ENCODE results near the gene PDE4D. TPM values are rescaled to one million over a fixed set of nuclear protein-coding genes. Genes with fewer than 3 reads are reported as not detected.

PDE4D gene
- total RNA-seq, 1 donor from 2014 or later: 55.9 TPM

- ATAC-seq (no peak), DNase-seq (ENCODE audit: low spot score) (no peak)
- intact Hi-C loops (cut with DNase I): no loop called here
Measured at GRCh38 chr5:58944221-58944620, 949.3 kb downstream of the PDE4D start.

DNA sequence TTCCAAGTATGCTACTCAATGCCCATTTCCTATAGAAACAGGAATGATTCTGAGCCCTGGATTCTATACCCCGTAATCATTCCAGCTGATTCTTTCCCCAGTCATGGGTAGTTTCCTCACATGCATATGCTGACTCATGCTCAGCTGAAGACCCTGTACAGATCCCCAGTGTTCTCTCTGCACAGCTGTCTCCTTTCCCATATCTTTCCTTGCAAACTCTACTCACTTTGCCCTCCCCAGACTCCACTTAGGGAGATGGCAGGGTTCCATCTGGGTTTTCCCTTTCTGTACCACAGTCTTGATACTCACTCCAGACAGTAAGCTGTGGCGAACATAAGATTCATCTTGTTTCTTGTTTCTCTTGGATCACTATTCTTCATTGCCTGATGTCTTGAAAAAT lies 953.1 kb downstream of the PDE4D start:
- DNase-seq (ENCODE audit: low spot score) (no peak), ATAC-seq (peak; percentile 77)
- intact Hi-C loops (cut with DNase I): no loop called here

- intact Hi-C loops (cut with DNase I): no loop called here
- peak; percentile 65 for ATAC-seq
- no peak for DNase-seq (ENCODE audit: low spot score)
Measured at GRCh38 chr5:58939664-58940063, 953.9 kb downstream of the PDE4D start.

DNA sequence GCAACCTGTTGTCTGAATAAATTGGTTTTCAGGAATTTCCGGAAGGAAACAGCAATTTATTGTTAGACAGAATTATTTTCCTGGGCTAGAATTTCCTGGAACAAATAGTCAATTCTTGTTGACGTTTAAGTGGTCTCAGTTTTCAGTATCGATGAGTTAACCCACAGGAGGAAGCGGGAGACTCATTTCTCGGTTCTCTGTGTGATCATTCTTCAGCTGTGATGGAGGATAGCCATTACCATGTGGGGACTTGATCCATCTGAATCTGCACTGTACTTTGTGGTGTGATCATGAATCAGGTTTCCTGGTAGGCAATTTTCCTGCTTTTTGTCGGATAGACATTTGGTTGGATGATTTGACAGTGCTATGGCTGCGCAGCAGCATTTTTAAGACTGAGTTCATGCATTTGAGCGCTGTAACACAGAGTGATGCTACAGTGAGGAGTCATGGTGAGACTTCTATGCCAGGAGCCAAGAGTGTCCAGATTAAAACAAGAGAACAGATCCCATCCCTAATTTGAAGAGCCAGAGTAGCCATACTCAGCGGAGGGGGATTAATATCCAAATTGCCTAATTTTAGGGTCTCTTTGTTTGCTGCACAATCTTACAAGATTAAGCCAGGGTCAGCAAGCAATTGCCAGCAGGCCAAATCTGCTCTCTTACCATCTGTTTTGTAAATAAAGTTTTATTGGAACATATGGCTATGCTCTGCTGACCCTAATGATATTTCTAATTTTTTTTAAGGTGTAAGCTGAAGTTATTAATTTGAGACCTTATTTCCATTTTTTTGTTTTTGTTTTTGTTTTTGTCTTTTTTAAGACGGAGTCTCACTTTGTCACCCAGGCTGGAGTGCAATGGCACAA lies 954.7 kb downstream of the PDE4D start:
- DNase-seq (ENCODE audit: low spot score) (no peak), ATAC-seq (no peak)
- intact Hi-C loops (cut with DNase I): no loop called here

- intact Hi-C loops (cut with DNase I): no loop called here
- DNase-seq (ENCODE audit: low spot score) (no peak), ATAC-seq (no peak)
Measured at GRCh38 chr5:58937031-58937681, 956.4 kb downstream of the PDE4D start.

- no peak for DNase-seq (ENCODE audit: low spot score)
- intact Hi-C loops (cut with DNase I): no loop called here
- ATAC-seq: no peak
Measured at GRCh38 chr5:58934629-58935097, 958.9 kb downstream of the PDE4D start.

DNA sequence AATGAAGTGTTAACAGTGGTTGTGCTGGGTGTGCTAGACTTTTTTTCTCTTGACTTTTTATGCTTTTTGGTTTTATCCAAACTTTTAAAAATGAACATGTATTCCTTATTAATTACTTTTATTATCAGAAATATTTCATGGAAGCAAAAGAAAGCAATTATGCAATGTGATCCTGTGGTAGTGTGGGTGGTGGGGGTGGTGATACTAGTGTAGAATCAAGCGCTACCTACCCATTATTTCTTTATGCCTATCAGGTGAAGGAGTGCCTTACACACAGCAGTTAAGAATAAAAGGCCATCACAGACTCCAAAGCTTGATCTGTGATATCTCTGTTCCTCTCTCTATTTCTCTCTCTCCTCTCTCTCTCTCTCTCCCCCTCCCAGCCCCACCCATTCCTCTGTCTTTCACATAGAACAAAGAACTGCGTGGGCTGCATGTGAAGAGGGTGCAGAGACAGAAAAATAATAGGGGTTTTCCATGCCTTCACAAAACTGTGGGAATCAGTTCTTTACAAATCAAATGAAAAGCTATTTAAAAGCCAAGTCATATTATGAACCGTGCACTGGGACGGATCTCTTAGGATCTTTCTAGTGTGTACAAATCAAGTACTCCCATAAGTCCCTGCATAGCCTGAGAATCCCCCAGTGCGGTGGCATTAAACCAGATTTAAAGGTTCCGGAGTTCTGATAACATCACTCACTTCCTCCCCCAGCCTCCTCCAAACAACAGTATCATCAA lies 959.5 kb downstream of the PDE4D start:
- ATAC-seq: no peak
- DNase-seq (ENCODE audit: low spot score): no peak
- intact Hi-C loops (cut with DNase I): no loop called here

- intact Hi-C loops (cut with DNase I): no loop called here
- DNase-seq (ENCODE audit: low spot score) (no peak), ATAC-seq (no peak)
Measured at GRCh38 chr5:58932057-58932612, 961.4 kb downstream of the PDE4D start.

- ATAC-seq: no peak
- no peak for DNase-seq (ENCODE audit: low spot score)
- intact Hi-C loops (cut with DNase I): no loop called here
Measured at GRCh38 chr5:58930520-58930919, 963.0 kb downstream of the PDE4D start.

GRCh38 chr5:58929726-58930125 lies 963.8 kb downstream of the PDE4D start:
- ATAC-seq (no peak), DNase-seq (ENCODE audit: low spot score) (no peak)
- intact Hi-C loops (cut with DNase I): no loop called here

DNA sequence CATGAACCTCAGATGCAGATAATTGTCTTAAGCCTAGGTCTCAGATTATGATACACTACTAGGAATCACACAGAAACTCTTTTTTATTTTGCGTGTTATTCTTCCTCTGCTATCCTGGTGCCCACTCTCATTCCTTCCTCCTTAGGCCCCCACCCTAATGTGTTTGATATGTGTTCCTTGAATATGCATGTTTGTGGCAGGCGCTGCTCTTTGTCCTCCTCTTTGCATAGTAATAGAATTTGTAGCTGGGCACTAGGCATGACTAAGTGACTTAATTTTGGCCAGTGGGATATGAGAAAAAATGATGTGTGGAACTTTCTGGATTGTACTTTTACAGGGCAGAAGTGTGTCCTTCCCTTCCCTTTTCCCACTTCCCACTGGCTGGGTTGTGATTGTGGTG lies 965.6 kb downstream of the PDE4D start:
- intact Hi-C loops (cut with DNase I): no loop called here
- DNase-seq (ENCODE audit: low spot score) (no peak), ATAC-seq (no peak)

DNA sequence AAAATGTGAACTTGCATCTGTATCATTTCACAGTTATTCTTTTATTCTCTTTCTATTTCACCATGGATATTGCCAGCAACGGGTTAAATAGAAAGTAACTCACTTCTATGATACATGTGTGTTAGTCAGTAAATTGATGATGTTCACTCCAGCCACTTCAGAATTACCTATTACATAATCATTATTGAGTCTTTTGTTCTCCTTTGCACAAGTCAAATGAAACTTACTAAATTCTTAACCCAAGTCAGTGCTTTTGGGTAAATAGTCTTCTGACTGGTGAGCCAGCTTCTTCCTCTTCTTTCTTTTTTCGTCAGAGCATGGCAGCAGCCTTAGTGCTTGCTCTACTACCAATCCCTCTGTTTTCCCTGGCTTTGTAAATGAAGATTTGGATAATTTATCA lies 966.3 kb downstream of the PDE4D start:
- intact Hi-C loops (cut with DNase I): no loop called here
- ATAC-seq: no peak
- no peak for DNase-seq (ENCODE audit: low spot score)

DNA sequence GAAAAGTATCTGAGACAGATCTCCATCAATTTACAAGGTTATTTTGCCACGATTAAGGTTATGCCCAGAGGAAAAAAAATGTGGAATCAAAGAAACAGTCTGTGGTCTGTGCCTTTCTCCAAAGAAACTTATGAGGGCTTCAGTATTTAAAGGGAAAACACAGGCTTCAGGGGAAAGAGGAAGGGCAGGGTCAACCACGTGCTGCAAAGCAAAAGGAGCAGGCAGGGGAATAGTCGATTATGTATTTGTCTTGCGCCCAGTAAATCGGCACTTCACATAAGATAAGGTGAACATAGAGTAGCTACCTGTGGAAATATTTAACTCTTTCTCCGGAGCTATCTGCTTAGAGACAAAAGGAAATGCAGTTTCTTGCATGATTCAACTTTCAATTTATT lies 967.0 kb downstream of the PDE4D start:
- intact Hi-C loops (cut with DNase I): no loop called here
- ATAC-seq: no peak

GRCh38 chr5:58925627-58926540 lies 967.6 kb downstream of the PDE4D start:
- intact Hi-C loops (cut with DNase I): no loop called here
- ATAC-seq (peak; percentile 47), DNase-seq (ENCODE audit: low spot score) (no peak)

More for the DNA sequence above, 967.0 kb downstream of the PDE4D start:
- DNase-seq (ENCODE audit: low spot score): no peak

GRCh38 chr5:58924306-58924705 lies 969.2 kb downstream of the PDE4D start:
- ATAC-seq: no peak
- DNase-seq (ENCODE audit: low spot score): no peak
- intact Hi-C loops (cut with DNase I): no loop called here

GRCh38 chr5:58923355-58923754 lies 970.2 kb downstream of the PDE4D start:
- DNase-seq (ENCODE audit: low spot score) (no peak), ATAC-seq (peak; percentile 65)
- intact Hi-C loops (cut with DNase I): no loop called here

DNA sequence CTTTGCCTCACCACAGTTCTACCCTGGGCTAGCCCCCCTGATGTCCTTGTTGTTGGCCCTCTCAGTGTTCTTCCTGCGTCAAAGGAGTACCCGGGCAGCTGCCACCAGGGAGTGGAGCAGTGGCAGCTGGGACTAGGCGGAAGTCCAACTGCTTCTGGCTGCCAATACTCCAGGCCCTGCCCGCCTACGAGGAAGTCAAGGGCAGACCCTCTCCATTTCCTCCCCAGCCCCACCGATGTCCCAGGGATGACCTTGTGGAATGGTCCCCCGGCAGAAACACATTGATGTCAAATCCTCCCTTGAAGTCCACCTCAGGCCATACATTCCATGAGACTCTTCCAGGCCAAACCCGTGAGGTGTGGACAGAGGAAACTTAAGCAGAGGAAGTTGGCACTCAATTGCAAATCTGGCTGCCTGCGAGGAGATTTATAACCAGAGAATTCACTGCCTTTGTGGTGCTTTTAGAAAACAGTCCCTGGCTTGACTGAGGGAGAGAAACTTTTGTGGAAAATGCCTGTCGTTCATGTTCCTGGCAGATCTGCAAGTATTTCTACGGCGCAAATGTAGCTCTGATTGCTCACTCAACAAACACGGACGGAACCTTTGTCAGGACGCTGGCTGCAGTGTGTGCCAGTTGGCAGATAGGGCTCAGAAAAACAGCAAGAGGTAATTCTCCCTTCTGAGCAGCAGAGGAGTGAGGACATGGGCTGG lies 970.9 kb downstream of the PDE4D start:
- DNase-seq (ENCODE audit: low spot score): no peak
- intact Hi-C loops (cut with DNase I): no loop called here
- peak; percentile 70 for ATAC-seq

GRCh38 chr5:58921159-58921558 lies 972.4 kb downstream of the PDE4D start:
- intact Hi-C loops (cut with DNase I): no loop called here
- DNase-seq (ENCODE audit: low spot score) (no peak), ATAC-seq (no peak)

Data from sciatic nerve (tissue), 2 donors.